B cell (primary cell): ENCODE data around the gene MAP4K2. TPM values are rescaled to one million over a fixed set of nuclear protein-coding genes. Genes with fewer than 3 reads are reported as not detected.

Source experiments
- ATAC-seq: fragments of 200-7000 bp; cut with Tn5 transposase; one replicate; pipeline ENCODE4 v1.10.0; 2021; ENCODE audit warnings: low read depth, mild to moderate bottlenecking, moderate number of reproducible peaks, moderate library complexity
- CTCF ChIA-PET: fragments of 350-600 bp; sonication (Branson Sonifier 250); formaldehyde crosslinking; loops from one replicate; lab custom pipeline; 2021; ENCODE audit warnings: antibody characterized with exemption, inconsistent platforms; lab: Charles Lee
- POLR2A ChIA-PET: fragments of 350-600 bp; sonication (Branson Sonifier 250); formaldehyde crosslinking; loops from one replicate; lab custom pipeline; 2021; ENCODE audit warnings: antibody characterized with exemption; lab: Charles Lee
- DNase-seq: peaks from one replicate; pipeline ENCODE4 v3.0.0; 2013
- H2AFZ ChIP-seq: 2 replicates; pipeline ENCODE4 v1.6.1; 2012; ENCODE audit warnings: mild to moderate bottlenecking, low read depth, low read length; ENCODE audit not compliant: insufficient read depth, poor library complexity, severe bottlenecking
- H3K27ac ChIP-seq, 2 donors: 1 replicate in 1 of 2; 2 replicates in 1 of 2; pipeline ENCODE4 v1.5.1; 2012 to 2013; ENCODE audit warnings: low read length in 2 of 2, mild to moderate bottlenecking in 2 of 2, moderate library complexity in 1 of 2
- H3K27me3 ChIP-seq, 4 experiments: fragments of 200-600 bp in 1 of 4; sonication (generic) in 1 of 4; replicated peaks in 1 of 4; 1 replicate in 2 of 4; 2 replicates in 2 of 4; pipeline versions ENCODE4 v1.6.1 to v1.7.0; 2013 to 2016; ENCODE audit warnings: low read length in 3 of 4, mild to moderate bottlenecking in 2 of 4, mixed read lengths in 1 of 4, moderate library complexity in 1 of 4; ENCODE audit not compliant: insufficient read depth in 4 of 4, control insufficient read depth in 3 of 4; ENCODE audit errors: control extremely low read depth in 1 of 4
- H3K36me3 ChIP-seq, 2 experiments: replicated peaks in 1 of 2; 1 replicate in 1 of 2; 2 replicates in 1 of 2; pipeline versions ENCODE4 v1.6.1 to v1.7.1; 2013; ENCODE audit warnings: low read length in 1 of 2; ENCODE audit not compliant: insufficient read depth in 2 of 2, control insufficient read depth in 1 of 2; ENCODE audit errors: control extremely low read depth in 1 of 2, extremely low read depth in 1 of 2
- H3K4me1 ChIP-seq, 2 donors: fragments of 200-600 bp in 1 of 2; sonication (generic) in 1 of 2; 1 replicate in 1 of 2; 2 replicates in 1 of 2; pipeline versions ENCODE4 v1.5.1 to v1.6.1; 2013 to 2017; ENCODE audit warnings: low read length in 2 of 2; ENCODE audit not compliant: control insufficient read depth in 2 of 2, insufficient read depth in 2 of 2
- H3K4me2 ChIP-seq: replicated peaks from 2 replicates; pipeline ENCODE3; 2012; ENCODE audit warnings: mild to moderate bottlenecking, low read depth, low read length; ENCODE audit not compliant: poor library complexity, severe bottlenecking
- H3K4me3 ChIP-seq, 5 experiments: fragments of 200-600 bp in 1 of 5; sonication (generic) in 1 of 5; 1 replicate in 3 of 5; 2 replicates in 2 of 5; pipeline versions ENCODE4 v1.5.1 to v1.7.0; 2011 to 2016; ENCODE audit warnings: low read length in 4 of 5, mild to moderate bottlenecking in 4 of 5, low read depth in 2 of 5, control low read depth in 1 of 5, moderate library complexity in 1 of 5; ENCODE audit not compliant: insufficient read depth in 1 of 5; ENCODE audit errors: control extremely low read depth in 1 of 5, extremely low read depth in 1 of 5
- H3K79me2 ChIP-seq: fragments of 200-600 bp; sonication (generic); one replicate; pipeline ENCODE4 v1.6.0; 2016; ENCODE audit warnings: low read length; ENCODE audit not compliant: control insufficient read depth, insufficient read depth
- H3K9ac ChIP-seq: fragments of 200-600 bp; sonication (generic); 2 replicates; pipeline ENCODE4 v1.6.1; 2017; ENCODE audit warnings: mild to moderate bottlenecking, low read length, moderate library complexity
- H3K9me3 ChIP-seq, 3 donors: one replicate each; pipeline versions ENCODE4 v1.6.1 to v1.7.1; 2013; ENCODE audit warnings: low read length in 2 of 3; ENCODE audit not compliant: control insufficient read depth in 2 of 3, insufficient read depth in 1 of 3; ENCODE audit errors: control extremely low read depth in 1 of 3
- H4K20me1 ChIP-seq: 2 replicates; pipeline ENCODE4 v1.6.0; 2012; ENCODE audit warnings: mild to moderate bottlenecking, low read length; ENCODE audit not compliant: insufficient read depth, control insufficient read depth, poor library complexity, severe bottlenecking
- H3K27ac Mint-ChIP-seq: one replicate; pipeline ENCODE4 v1.8.0; 2021; ENCODE audit warnings: mixed read lengths
- H3K27me3 Mint-ChIP-seq: one replicate; pipeline ENCODE4 v1.8.0; 2021; ENCODE audit warnings: mixed read lengths
- H3K4me1 Mint-ChIP-seq: one replicate; pipeline ENCODE4 v1.8.0; 2021; ENCODE audit warnings: mixed read lengths
- H3K4me3 Mint-ChIP-seq: one replicate; pipeline ENCODE4 v1.8.0; 2021; ENCODE audit warnings: mixed read lengths
- H3K9me3 Mint-ChIP-seq: one replicate; pipeline ENCODE4 v1.8.0; 2022; ENCODE audit warnings: mixed read lengths; ENCODE audit not compliant: insufficient read depth
- EZH2 ChIP-seq: IDR thresholded peaks from 2 replicates; pipeline ENCODE4 v1.6.1; 2012; ENCODE audit warnings: borderline replicate concordance, low read depth, mild to moderate bottlenecking, moderate library complexity, low read length; ENCODE audit not compliant: insufficient read depth, poor library complexity, severe bottlenecking
- WGBS: methylation state at CpG from one replicate; pipeline ENCODE4 v1.1.5; 2013; ENCODE audit warnings: missing lambda C conversion rate; ENCODE audit not compliant: insufficient coverage; 5-methylcytosine and 5-hydroxymethylcytosine counted together
- intact Hi-C: fragments of 100-400 bp; cut with micrococcal nuclease; formaldehyde crosslinking; loops from one replicate; pipeline ENCODE4 v1.10.0; 2022
- polyA plus RNA-seq: library from polyadenylated mRNA; depleted of rRNA; stranded (reverse); fragments of >200 nt; gene quantifications from 2 replicates; pipeline ENCODE4 v1.2.3, GENCODE V29; 2012
- total RNA-seq, 2 donors: library from RNA; stranded (reverse); fragments of 120-200 nt in 1 of 2; gene quantifications; 1 replicate in 1 of 2; 2 replicates in 1 of 2; pipeline versions ENCODE4 v1.2.3 to v1.2.4, GENCODE V29; 2013 to 2022
- TF ChIP-seq, protein P1 (sequence below): fragments of 200-600 bp; IDR thresholded peaks from one replicate; pipeline ENCODE4 v1.8.0; 2022; ENCODE audit warnings: antibody characterized with exemption, mild to moderate bottlenecking

Gene MAP4K2
- total and polyA plus RNA-seq, 2 donors (not counting 1 experiment from before 2014, with no cell fraction given): 118 to 163 TPM

- Histone ChIP-seq H3K9ac (peak overlapping the region; percentile 61), H2AFZ (peak overlapping the region; percentile 63), H3K27ac (peak overlapping the region; percentile 59 to 90), H3K27me3 (no peaks in the 10 kb centered on the region), H3K4me1 (peaks cover 46 to 54% of the 10 kb centered on the region in 2 donors), H3K4me3 (peak overlapping the region; percentile 19 to 71 (median 63)), H3K4me2 (peak overlapping the region; percentile 98), H3K79me2 (peaks cover 71% of the 10 kb centered on the region), H3K36me3 (peaks cover 0 to 52% of the 10 kb centered on the region in 2 experiments), H3K9me3 (no peaks in the 10 kb centered on the region), H4K20me1 (peaks cover 3% of the 10 kb centered on the region)
- ATAC-seq: peak; percentile 16
- H3K4me1 Mint-ChIP-seq: peaks cover 45% of the 10 kb centered on the region
- H3K9me3 Mint-ChIP-seq: no peaks in the 10 kb centered on the region
- H3K27ac Mint-ChIP-seq: peak overlapping the region; percentile 92
- peak overlapping the region; percentile 88 for H3K4me3 Mint-ChIP-seq
- ChIA-PET CTCF (interaction anchor here (0.7 to 7.3 kb wide), 11 partner anchors 11 to 92 kb away, joined by 3 to 73 read pairs (median 4); partner anchors contain the start of genes CDC42BPG, RASGRP2 and SF1), POLR2A (interaction anchor here (0.6 to 4.9 kb wide), 10 partner anchors 8 to 310 kb away, joined by 3 to 40 read pairs (median 5); partner anchors contain the start of genes CDC42BPG, RASGRP2, SF1 and TM7SF2)
- TF ChIP-seq, protein P1, sequence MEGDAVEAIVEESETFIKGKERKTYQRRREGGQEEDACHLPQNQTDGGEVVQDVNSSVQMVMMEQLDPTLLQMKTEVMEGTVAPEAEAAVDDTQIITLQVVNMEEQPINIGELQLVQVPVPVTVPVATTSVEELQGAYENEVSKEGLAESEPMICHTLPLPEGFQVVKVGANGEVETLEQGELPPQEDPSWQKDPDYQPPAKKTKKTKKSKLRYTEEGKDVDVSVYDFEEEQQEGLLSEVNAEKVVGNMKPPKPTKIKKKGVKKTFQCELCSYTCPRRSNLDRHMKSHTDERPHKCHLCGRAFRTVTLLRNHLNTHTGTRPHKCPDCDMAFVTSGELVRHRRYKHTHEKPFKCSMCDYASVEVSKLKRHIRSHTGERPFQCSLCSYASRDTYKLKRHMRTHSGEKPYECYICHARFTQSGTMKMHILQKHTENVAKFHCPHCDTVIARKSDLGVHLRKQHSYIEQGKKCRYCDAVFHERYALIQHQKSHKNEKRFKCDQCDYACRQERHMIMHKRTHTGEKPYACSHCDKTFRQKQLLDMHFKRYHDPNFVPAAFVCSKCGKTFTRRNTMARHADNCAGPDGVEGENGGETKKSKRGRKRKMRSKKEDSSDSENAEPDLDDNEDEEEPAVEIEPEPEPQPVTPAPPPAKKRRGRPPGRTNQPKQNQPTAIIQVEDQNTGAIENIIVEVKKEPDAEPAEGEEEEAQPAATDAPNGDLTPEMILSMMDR: no peak
- no peak for TF ChIP-seq EZH2
- no peaks in the 10 kb centered on the region for H3K27me3 Mint-ChIP-seq
- 1% methylated on average over 54 of the region's 54 CpGs for WGBS
- intact Hi-C loops: loop anchor here (1.0 to 5.0 kb wide), 6 partner anchors 8 to 335 kb away; partner anchors contain the start of genes CDC42BPG, EHD1 and MEN1
- peak; percentile 75 for DNase-seq
Measured at GRCh38 chr11:64802370-64803157, 450 bp downstream of the MAP4K2 start.
